ENCODE data around the gene PFKFB2.

DNA sequence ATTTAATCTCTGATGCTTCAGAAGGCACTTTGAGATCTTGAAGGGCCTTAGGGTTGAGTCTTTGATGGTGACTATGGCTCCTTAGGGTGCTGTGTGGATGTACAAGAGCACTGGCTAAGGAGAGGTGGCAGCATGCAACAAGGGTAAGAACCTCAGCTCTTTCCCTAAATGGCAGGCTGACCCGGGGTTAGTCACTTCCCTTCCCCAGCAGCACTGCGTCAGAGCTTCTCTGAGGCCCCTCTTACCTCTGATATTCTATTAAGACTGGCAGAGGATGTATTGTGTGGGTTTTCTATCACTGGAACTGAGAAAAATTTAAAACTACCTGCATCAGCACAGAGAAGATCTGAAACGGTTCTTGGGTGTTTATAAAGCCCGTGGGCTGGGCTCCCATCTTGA, 32.4 kb upstream of the PFKFB2 start:
- TF ChIP-seq ZNF549 (tag by site-specific recombination; IDR thresholded peaks at IDR 0.05), result no peak
- TF ChIP-seq CTCF (tag by site-specific recombination; IDR thresholded peaks at IDR 0.05), result no peak
- TF ChIP-seq ZNF585B (tag by site-specific recombination; IDR thresholded peaks at IDR 0.05), result no peak
- TF ChIP-seq, protein P1, sequence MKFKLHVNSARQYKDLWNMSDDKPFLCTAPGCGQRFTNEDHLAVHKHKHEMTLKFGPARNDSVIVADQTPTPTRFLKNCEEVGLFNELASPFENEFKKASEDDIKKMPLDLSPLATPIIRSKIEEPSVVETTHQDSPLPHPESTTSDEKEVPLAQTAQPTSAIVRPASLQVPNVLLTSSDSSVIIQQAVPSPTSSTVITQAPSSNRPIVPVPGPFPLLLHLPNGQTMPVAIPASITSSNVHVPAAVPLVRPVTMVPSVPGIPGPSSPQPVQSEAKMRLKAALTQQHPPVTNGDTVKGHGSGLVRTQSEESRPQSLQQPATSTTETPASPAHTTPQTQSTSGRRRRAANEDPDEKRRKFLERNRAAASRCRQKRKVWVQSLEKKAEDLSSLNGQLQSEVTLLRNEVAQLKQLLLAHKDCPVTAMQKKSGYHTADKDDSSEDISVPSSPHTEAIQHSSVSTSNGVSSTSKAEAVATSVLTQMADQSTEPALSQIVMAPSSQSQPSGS (tag by site-specific recombination; IDR thresholded peaks at IDR 0.05; ENCODE audit: low read depth), result no peak

Data from HEK293 (cell line).